Measurements from ENCODE around the gene NNT. TPM values are rescaled to one million over a fixed set of nuclear protein-coding genes. Genes with fewer than 3 reads are reported as not detected.
A peak's percentile ranks its signal among the peaks of the same experiment; 100 is the strongest.

The NNT gene
- total RNA-seq, 1 donor: 94.8 TPM

DNA sequence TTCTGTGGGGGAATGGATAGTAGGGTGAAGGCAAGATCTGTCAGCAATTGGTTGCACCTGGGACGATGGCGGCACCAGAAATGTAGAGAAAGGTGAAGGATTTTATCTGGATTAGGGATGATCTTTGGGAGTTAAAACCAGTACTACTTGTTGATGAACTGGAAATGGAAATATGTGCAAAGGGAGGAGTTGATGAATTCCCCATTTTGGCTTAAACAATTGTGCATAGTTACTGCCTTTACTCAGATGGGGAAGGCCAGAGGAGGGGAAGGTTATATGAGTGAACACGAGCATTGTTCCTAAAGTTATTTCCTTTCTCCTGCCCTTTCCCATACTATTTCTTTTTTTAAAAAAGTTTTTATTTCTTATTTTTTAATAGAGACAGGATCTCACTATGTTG, 19.1 kb downstream of the NNT start:
- H3K9me3 ChIP-seq (ENCODE audit: low read depth, low read length): no peaks in the 10 kb centered on the region
- no peak overlapping the region for H3K27ac ChIP-seq (ENCODE audit: low read depth, low read length)
- no peak overlapping the region for H3K4me2 ChIP-seq (ENCODE audit: insufficient read depth, low read length)
- TF ChIP-seq, protein P1, sequence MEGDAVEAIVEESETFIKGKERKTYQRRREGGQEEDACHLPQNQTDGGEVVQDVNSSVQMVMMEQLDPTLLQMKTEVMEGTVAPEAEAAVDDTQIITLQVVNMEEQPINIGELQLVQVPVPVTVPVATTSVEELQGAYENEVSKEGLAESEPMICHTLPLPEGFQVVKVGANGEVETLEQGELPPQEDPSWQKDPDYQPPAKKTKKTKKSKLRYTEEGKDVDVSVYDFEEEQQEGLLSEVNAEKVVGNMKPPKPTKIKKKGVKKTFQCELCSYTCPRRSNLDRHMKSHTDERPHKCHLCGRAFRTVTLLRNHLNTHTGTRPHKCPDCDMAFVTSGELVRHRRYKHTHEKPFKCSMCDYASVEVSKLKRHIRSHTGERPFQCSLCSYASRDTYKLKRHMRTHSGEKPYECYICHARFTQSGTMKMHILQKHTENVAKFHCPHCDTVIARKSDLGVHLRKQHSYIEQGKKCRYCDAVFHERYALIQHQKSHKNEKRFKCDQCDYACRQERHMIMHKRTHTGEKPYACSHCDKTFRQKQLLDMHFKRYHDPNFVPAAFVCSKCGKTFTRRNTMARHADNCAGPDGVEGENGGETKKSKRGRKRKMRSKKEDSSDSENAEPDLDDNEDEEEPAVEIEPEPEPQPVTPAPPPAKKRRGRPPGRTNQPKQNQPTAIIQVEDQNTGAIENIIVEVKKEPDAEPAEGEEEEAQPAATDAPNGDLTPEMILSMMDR (IDR thresholded peaks at IDR 0.05; ENCODE audit: extremely low read depth, low read depth, low read length): no peak
- no peak overlapping the region for H3K4me3 ChIP-seq (ENCODE audit: insufficient read depth, low read length)
- no peak for DNase-seq (ENCODE audit: insufficient read length, low spot score, missing footprints)
- H3K4me1 ChIP-seq (ENCODE audit: insufficient read depth, low read length): no peaks in the 10 kb centered on the region
- H3K79me2 ChIP-seq (ENCODE audit: insufficient read depth, low read length): peaks cover 5% of the 10 kb centered on the region
- no peaks in the 10 kb centered on the region for H4K20me1 ChIP-seq (ENCODE audit: insufficient read depth, low read length)
- H3K27me3 ChIP-seq (ENCODE audit: insufficient read depth, low read length): no peaks in the 10 kb centered on the region
- peaks cover 10% of the 10 kb centered on the region for H3K36me3 ChIP-seq (ENCODE audit: insufficient read depth, low read length)
- no peak overlapping the region for H2AFZ ChIP-seq (ENCODE audit: low read length)

DNA sequence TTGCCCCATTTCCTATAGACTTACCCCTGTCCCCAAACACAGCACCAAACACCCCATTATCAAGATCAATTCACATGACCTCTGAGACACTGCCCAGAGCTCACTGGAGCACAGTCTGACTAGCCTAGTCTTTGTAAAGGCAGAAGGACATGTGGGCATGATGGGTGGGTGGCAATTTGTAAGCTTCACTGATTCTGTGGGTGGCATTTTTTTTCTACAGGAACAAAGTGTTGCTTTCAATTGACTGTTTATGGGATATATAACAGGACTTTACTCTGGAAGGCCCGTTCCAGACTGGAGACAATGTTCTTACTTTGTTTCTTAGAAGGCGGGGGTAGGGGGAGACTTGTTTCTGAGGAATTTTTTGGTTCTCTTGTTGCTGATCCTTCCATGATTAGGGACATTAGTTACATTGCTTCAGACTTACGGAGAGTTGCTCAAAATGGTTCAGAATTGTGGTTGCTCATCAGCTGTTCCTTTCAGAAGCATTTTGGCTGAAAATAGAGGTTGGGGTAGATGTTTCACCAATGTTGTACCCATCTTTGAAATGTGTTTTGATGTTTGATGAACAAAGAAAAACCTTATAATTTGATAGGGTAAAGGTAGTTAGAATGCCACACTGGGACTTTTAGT, 20.2 kb downstream of the NNT start:
- no peaks in the 10 kb centered on the region for H3K9me3 ChIP-seq (ENCODE audit: low read depth, low read length)
- no peaks in the 10 kb centered on the region for H3K4me1 ChIP-seq (ENCODE audit: insufficient read depth, low read length)
- H4K20me1 ChIP-seq (ENCODE audit: insufficient read depth, low read length): no peaks in the 10 kb centered on the region
- TF ChIP-seq, protein P1 (IDR thresholded peaks at IDR 0.05; ENCODE audit: extremely low read depth, low read depth, low read length): no peak
- H3K27me3 ChIP-seq (ENCODE audit: insufficient read depth, low read length): no peaks in the 10 kb centered on the region
- no peak overlapping the region for H2AFZ ChIP-seq (ENCODE audit: low read length)
- no peak overlapping the region for H3K27ac ChIP-seq (ENCODE audit: low read depth, low read length)
- H3K4me3 ChIP-seq (ENCODE audit: insufficient read depth, low read length): no peak overlapping the region
- peaks cover 2% of the 10 kb centered on the region for H3K79me2 ChIP-seq (ENCODE audit: insufficient read depth, low read length)
- H3K36me3 ChIP-seq (ENCODE audit: insufficient read depth, low read length): peaks cover 8% of the 10 kb centered on the region
- no peak overlapping the region for H3K4me2 ChIP-seq (ENCODE audit: insufficient read depth, low read length)
- no peak for DNase-seq (ENCODE audit: insufficient read length, low spot score, missing footprints)

DNA sequence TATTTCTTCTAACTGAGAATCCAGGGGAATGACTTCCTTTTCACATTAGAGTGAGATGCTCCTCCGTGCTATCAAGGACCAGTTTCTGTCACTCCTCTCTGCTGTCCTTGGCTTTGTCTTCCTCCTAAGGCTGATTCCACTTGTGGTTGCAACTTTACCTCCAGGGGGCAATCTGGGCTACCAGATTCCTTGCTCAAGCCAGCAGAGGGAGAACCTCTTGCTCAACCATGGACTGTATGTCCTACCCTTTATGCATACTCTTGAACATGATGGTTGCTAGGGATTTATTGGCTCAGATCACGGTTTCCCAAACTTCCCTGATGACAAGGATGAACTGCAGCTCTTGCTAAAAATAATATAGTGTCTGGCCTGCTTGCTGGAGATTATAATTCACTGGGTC, 24.0 kb downstream of the NNT start:
- H3K4me1 ChIP-seq (ENCODE audit: insufficient read depth, low read length): no peaks in the 10 kb centered on the region
- no peaks in the 10 kb centered on the region for H4K20me1 ChIP-seq (ENCODE audit: insufficient read depth, low read length)
- H3K4me3 ChIP-seq (ENCODE audit: insufficient read depth, low read length): no peak overlapping the region
- TF ChIP-seq, protein P1 (IDR thresholded peaks at IDR 0.05; ENCODE audit: extremely low read depth, low read depth, low read length): peak; percentile 91
- H3K9me3 ChIP-seq (ENCODE audit: low read depth, low read length): no peaks in the 10 kb centered on the region
- H3K27ac ChIP-seq (ENCODE audit: low read depth, low read length): peak overlapping the region; percentile 13
- DNase-seq (ENCODE audit: insufficient read length, low spot score, missing footprints): peak; percentile 80
- no peaks in the 10 kb centered on the region for H3K27me3 ChIP-seq (ENCODE audit: insufficient read depth, low read length)
- H2AFZ ChIP-seq (ENCODE audit: low read length): no peak overlapping the region
- H3K79me2 ChIP-seq (ENCODE audit: insufficient read depth, low read length): peaks cover 5% of the 10 kb centered on the region
- no peak overlapping the region for H3K4me2 ChIP-seq (ENCODE audit: insufficient read depth, low read length)
- peaks cover 5% of the 10 kb centered on the region for H3K36me3 ChIP-seq (ENCODE audit: insufficient read depth, low read length)

DNA sequence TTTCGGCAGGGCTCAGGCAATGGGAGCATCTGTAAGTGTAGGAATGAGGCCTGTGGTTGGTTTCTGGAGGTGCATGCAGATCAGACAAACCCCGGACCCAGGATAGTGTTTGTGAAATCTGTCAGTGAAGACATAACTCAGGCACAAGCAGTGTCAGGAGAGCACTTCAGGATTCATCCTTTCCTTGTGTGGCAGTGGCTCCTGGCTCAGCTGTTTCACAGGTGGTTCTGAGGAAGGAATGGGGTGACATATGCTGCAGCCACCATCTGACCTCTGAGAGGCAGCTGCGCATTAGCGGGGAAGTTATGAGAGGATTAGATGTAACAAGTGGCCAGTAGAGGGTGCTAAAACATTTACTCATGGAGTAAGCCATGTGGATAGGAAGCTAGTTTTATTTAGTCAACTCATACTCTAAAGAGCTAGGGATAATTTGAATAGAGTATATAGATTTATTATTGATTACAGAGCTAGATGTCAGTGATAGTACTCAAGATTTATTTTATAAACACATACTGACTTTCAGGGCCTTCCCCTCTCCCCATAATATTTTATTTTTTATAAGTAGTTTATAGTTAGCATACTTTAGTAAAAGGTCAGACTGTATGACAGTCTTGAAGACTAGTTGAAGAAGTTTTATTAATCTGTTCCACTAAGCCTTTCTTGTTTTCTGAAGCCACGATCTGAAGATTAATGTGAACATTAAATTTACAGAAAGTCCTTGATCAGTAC, 28.4 kb downstream of the NNT start:
- Histone ChIP-seq H3K27ac (ENCODE audit: low read depth, low read length) (peak overlapping the region; percentile 44), H3K4me3 (ENCODE audit: insufficient read depth, low read length) (no peak overlapping the region), H3K4me1 (ENCODE audit: insufficient read depth, low read length) (peaks cover 6% of the 10 kb centered on the region), H3K79me2 (ENCODE audit: insufficient read depth, low read length) (peaks cover 44% of the 10 kb centered on the region), H4K20me1 (ENCODE audit: insufficient read depth, low read length) (no peaks in the 10 kb centered on the region), H3K36me3 (ENCODE audit: insufficient read depth, low read length) (peaks cover 5% of the 10 kb centered on the region), H3K27me3 (ENCODE audit: insufficient read depth, low read length) (no peaks in the 10 kb centered on the region), H2AFZ (ENCODE audit: low read length) (no peak overlapping the region), H3K9me3 (ENCODE audit: low read depth, low read length) (no peaks in the 10 kb centered on the region), H3K4me2 (ENCODE audit: insufficient read depth, low read length) (no peak overlapping the region)
- TF ChIP-seq, protein P1 (IDR thresholded peaks at IDR 0.05; ENCODE audit: extremely low read depth, low read depth, low read length): peak; percentile 76
- peak; percentile 41 for DNase-seq (ENCODE audit: insufficient read length, low spot score, missing footprints)
